Measurements from ENCODE around the gene ZNF865. TPM values are rescaled to one million over a fixed set of nuclear protein-coding genes. Genes with fewer than 3 reads are reported as not detected.

Gene ZNF865
- total RNA-seq, 1 experiment from 2014 or later, result 16.2 TPM

DNA sequence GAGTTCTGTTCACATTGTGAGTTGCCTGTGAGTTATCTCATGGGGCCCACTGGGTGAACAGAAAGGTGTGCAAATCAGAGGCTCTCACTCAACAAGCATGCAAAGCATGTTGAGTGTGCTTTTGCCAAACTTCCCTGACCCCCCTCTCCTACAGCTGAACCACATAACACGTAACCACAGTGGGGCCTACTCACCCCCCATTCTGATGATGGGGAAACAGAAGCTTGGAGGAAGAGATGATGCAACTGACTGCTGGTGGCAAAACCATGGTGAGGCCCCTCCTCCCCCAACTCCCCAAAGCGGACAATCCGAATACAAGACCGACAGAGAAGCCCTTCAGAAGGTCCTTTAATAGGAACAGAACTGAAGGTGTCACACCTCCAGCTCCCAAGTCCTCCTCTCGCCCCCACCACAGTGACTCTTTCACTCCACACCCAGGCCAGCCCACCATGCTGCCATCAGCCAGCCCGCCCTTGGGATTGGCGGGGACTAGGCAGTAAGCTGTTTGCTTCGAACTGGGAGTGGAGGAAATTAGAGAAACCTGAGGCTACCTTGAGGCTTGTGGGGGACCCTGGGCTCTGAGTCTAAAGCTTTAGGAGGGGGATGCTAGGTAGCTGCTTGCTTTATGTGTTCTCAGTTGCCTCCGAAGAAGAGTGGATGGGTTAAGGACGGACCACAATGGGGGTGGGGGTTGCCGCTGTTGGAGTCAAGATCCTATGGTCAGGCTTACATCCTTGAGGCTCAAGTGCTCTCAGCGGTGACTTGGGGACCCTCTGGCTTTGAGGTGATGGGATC is 15.2 kb downstream of the ZNF865 start:
- Histone ChIP-seq H3K79me2 (ENCODE audit: insufficient read depth, low read length) (no peaks in the 10 kb centered on the region), H3K9me2 (ENCODE audit: insufficient read depth) (no peaks in the 10 kb centered on the region), H2AFZ (ENCODE audit: low read depth, low read length, poor library complexity, severe bottlenecking) (no peak overlapping the region), H3K4me1 (ENCODE audit: control insufficient read depth in 1 of 2, insufficient read depth in 2 of 2, low read length in 2 of 2) (peaks cover 8 to 14% of the 10 kb centered on the region in 2 experiments; a peak in 3 of 4 replicates), H4K20me1 (ENCODE audit: insufficient read depth) (no peaks in the 10 kb centered on the region), H3K36me3 (ENCODE audit: control insufficient read depth in 1 of 2, insufficient read depth in 2 of 2, low read length in 2 of 2) (peaks cover 0 to 6% of the 10 kb centered on the region in 2 experiments; a peak in 2 of 4 replicates), H3K4me2 (ENCODE audit: low read length) (no peak overlapping the region), H3K9ac (ENCODE audit: low read length) (no peak overlapping the region), H3K27me3 (ENCODE audit: insufficient read depth, low read length) (no peaks in the 10 kb centered on the region), H3K9me3 (ENCODE audit: control insufficient read depth in 1 of 2, insufficient read depth in 1 of 2, low read depth in 1 of 2, low read length in 2 of 2) (no peaks in the 10 kb centered on the region), H3K27ac (ENCODE audit: low read depth, low read length) (no peak overlapping the region), H3K4me3 (replicated peaks in 1 of 2; ENCODE audit: low read depth in 1 of 2, low read length in 2 of 2) (no peak overlapping the region)
- ChIA-PET RAD21 (ENCODE audit: low non-redundant PET in 1 of 2, low total read pairs in 2 of 2, uncharacterized antibody in 2 of 2, unreplicated experiment in 2 of 2) (no interaction called here), CTCF (no interaction called here), POLR2A (interaction anchor here (1.2 kb wide), 1 partner anchor 14 kb away, joined by 3 read pairs; no protein-coding TSS in a partner anchor)
- intact Hi-C loops (cut with micrococcal nuclease), result no loop called here
- TF ChIP-seq FOSL1 (IDR thresholded peaks at IDR 0.05; ENCODE audit: low read depth) (no peak), EGR1 (IDR thresholded peaks at IDR 0.05; ENCODE audit: low read depth) (no peak), EZH2 (IDR thresholded peaks at IDR 0.05) (no peak), ZFX (IDR thresholded peaks at IDR 0.05) (no peak), POLR2AphosphoS5 (IDR thresholded peaks at IDR 0.05; ENCODE audit: low read depth, low read length) (no peak), YY1 (IDR thresholded peaks at IDR 0.05; ENCODE audit: extremely low read depth, insufficient replicate concordance, low read depth, low read length) (no peak), JUND (IDR thresholded peaks at IDR 0.05) (no peak), ELF1 (IDR thresholded peaks at IDR 0.05; ENCODE audit: borderline replicate concordance, low read depth) (no peak)
- TF ChIP-seq, protein P1, sequence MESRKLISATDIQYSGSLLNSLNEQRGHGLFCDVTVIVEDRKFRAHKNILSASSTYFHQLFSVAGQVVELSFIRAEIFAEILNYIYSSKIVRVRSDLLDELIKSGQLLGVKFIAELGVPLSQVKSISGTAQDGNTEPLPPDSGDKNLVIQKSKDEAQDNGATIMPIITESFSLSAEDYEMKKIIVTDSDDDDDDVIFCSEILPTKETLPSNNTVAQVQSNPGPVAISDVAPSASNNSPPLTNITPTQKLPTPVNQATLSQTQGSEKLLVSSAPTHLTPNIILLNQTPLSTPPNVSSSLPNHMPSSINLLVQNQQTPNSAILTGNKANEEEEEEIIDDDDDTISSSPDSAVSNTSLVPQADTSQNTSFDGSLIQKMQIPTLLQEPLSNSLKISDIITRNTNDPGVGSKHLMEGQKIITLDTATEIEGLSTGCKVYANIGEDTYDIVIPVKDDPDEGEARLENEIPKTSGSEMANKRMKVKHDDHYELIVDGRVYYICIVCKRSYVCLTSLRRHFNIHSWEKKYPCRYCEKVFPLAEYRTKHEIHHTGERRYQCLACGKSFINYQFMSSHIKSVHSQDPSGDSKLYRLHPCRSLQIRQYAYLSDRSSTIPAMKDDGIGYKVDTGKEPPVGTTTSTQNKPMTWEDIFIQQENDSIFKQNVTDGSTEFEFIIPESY (IDR thresholded peaks at IDR 0.05; ENCODE audit: extremely low read depth, insufficient replicate concordance, low read length), result no peak
- TF ChIP-seq, protein P2, sequence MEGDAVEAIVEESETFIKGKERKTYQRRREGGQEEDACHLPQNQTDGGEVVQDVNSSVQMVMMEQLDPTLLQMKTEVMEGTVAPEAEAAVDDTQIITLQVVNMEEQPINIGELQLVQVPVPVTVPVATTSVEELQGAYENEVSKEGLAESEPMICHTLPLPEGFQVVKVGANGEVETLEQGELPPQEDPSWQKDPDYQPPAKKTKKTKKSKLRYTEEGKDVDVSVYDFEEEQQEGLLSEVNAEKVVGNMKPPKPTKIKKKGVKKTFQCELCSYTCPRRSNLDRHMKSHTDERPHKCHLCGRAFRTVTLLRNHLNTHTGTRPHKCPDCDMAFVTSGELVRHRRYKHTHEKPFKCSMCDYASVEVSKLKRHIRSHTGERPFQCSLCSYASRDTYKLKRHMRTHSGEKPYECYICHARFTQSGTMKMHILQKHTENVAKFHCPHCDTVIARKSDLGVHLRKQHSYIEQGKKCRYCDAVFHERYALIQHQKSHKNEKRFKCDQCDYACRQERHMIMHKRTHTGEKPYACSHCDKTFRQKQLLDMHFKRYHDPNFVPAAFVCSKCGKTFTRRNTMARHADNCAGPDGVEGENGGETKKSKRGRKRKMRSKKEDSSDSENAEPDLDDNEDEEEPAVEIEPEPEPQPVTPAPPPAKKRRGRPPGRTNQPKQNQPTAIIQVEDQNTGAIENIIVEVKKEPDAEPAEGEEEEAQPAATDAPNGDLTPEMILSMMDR (IDR thresholded peaks at IDR 0.05 in 2 of 3, conservative IDR thresholded peaks at IDR 0.05 in 1 of 3; ENCODE audit: borderline replicate concordance in 1 of 3, insufficient read depth in 1 of 3, low read depth in 2 of 3, low read length in 2 of 3), result no peak
- DNase-seq (ENCODE audit: low read depth, low spot score) (no peak), ATAC-seq (no peak)
- BruUV-seq (replicated peaks), result no TSS peak
